Parathyroid adenoma (tissue), 2 donors: ENCODE data around the gene CDX1.

Experiments used
- H2AFZ ChIP-seq: fragments of 300-600 bp; sonication (generic); one replicate; pipeline ENCODE4 v1.7.0; 2017; ENCODE audit warnings: antibody characterized with exemption, mild to moderate bottlenecking
- H3K27ac ChIP-seq: fragments of 300-600 bp; sonication (generic); one replicate; pipeline ENCODE4 v1.7.0; 2017
- H3K27me3 ChIP-seq: fragments of 300-600 bp; sonication (generic); one replicate; pipeline ENCODE4 v1.7.0; 2017; ENCODE audit warnings: low read length; ENCODE audit not compliant: control insufficient read depth, insufficient read depth
- H3K36me3 ChIP-seq: fragments of 300-600 bp; sonication (generic); one replicate; pipeline ENCODE4 v1.7.0; 2017; ENCODE audit warnings: low read length; ENCODE audit not compliant: control insufficient read depth, insufficient read depth
- H3K4me1 ChIP-seq: fragments of 300-600 bp; sonication (generic); one replicate; pipeline ENCODE4 v1.7.0; 2017; ENCODE audit warnings: control low read depth
- H3K4me2 ChIP-seq: fragments of 300-600 bp; sonication (generic); one replicate; pipeline ENCODE4 v1.7.0; 2017; ENCODE audit warnings: low read length
- H3K4me3 ChIP-seq: fragments of 300-600 bp; sonication (generic); one replicate; pipeline ENCODE4 v1.7.0; 2017; ENCODE audit warnings: low read depth, low read length
- H3K79me2 ChIP-seq: fragments of 300-600 bp; sonication (generic); one replicate; pipeline ENCODE4 v1.7.0; 2017; ENCODE audit warnings: control low read depth
- H3K9ac ChIP-seq: fragments of 300-600 bp; sonication (generic); one replicate; pipeline ENCODE4 v1.7.0; 2017; ENCODE audit warnings: mild to moderate bottlenecking
- H3K9me3 ChIP-seq: fragments of 300-600 bp; sonication (generic); one replicate; pipeline ENCODE4 v1.7.0; 2017; ENCODE audit warnings: low read length; ENCODE audit not compliant: control insufficient read depth
- CTCF ChIP-seq: fragments of 300-600 bp; sonication (generic); IDR thresholded peaks from one replicate; pipeline ENCODE4 v1.7.0; 2017; ENCODE audit warnings: antibody characterized with exemption, mild to moderate bottlenecking
- donor health status: primary hyperparathyroidism.

Gene CDX1

GRCh38 chr5:150156540-150156939 lies 10.0 kb upstream of the CDX1 start:
- H3K9ac ChIP-seq, result no peak overlapping the region

GRCh38 chr5:150157168-150157567 lies 9.4 kb upstream of the CDX1 start:
- TF ChIP-seq CTCF, result no peak
- Histone ChIP-seq H3K9me3 (no peaks in the 10 kb centered on the region), H3K79me2 (no peaks in the 10 kb centered on the region), H3K27ac (no peak overlapping the region), H3K36me3 (no peaks in the 10 kb centered on the region), H3K4me2 (no peak overlapping the region), H2AFZ (no peak overlapping the region), H3K27me3 (no peaks in the 10 kb centered on the region), H3K4me3 (no peak overlapping the region), H3K4me1 (peaks cover 4% of the 10 kb centered on the region), H3K9ac (no peak overlapping the region)

More at GRCh38 chr5:150156540-150156939, 10.0 kb upstream of the CDX1 start:
- H3K4me2 ChIP-seq, result no peak overlapping the region
- no peaks in the 10 kb centered on the region for H3K27me3 ChIP-seq
- peaks cover 4% of the 10 kb centered on the region for H3K4me1 ChIP-seq
- H3K79me2 ChIP-seq, result no peaks in the 10 kb centered on the region
- H2AFZ ChIP-seq, result no peak overlapping the region
- no peaks in the 10 kb centered on the region for H3K36me3 ChIP-seq
- H3K27ac ChIP-seq, result peak overlapping the region; percentile 49
- no peak overlapping the region for H3K4me3 ChIP-seq
- H3K9me3 ChIP-seq, result no peaks in the 10 kb centered on the region
- TF ChIP-seq CTCF, result no peak

GRCh38 chr5:150158170-150158949 lies 8.2 kb upstream of the CDX1 start:
- Histone ChIP-seq H3K79me2 (no peaks in the 10 kb centered on the region), H3K27ac (peak overlapping the region; percentile 52), H3K9ac (no peak overlapping the region), H3K4me2 (no peak overlapping the region), H3K4me1 (peaks cover 4% of the 10 kb centered on the region), H3K36me3 (no peaks in the 10 kb centered on the region), H3K9me3 (no peaks in the 10 kb centered on the region), H2AFZ (no peak overlapping the region), H3K4me3 (no peak overlapping the region), H3K27me3 (no peaks in the 10 kb centered on the region)
- TF ChIP-seq CTCF, result no peak

GRCh38 chr5:150159031-150159430 lies 7.5 kb upstream of the CDX1 start:
- H3K4me1 ChIP-seq, result peaks cover 4% of the 10 kb centered on the region
- TF ChIP-seq CTCF, result no peak
- no peak overlapping the region for H2AFZ ChIP-seq
- H3K9ac ChIP-seq, result no peak overlapping the region
- no peak overlapping the region for H3K4me3 ChIP-seq
- H3K79me2 ChIP-seq, result no peaks in the 10 kb centered on the region
- no peak overlapping the region for H3K4me2 ChIP-seq
- no peaks in the 10 kb centered on the region for H3K27me3 ChIP-seq
- no peak overlapping the region for H3K27ac ChIP-seq
- H3K36me3 ChIP-seq, result no peaks in the 10 kb centered on the region
- H3K9me3 ChIP-seq, result no peaks in the 10 kb centered on the region

GRCh38 chr5:150159741-150160179 lies 6.8 kb upstream of the CDX1 start:
- Histone ChIP-seq H3K27ac (peak overlapping the region; percentile 47), H3K4me1 (peaks cover 4% of the 10 kb centered on the region), H3K79me2 (no peaks in the 10 kb centered on the region), H3K4me3 (no peak overlapping the region), H3K4me2 (no peak overlapping the region), H3K9me3 (no peaks in the 10 kb centered on the region), H3K9ac (no peak overlapping the region), H2AFZ (no peak overlapping the region), H3K36me3 (no peaks in the 10 kb centered on the region), H3K27me3 (no peaks in the 10 kb centered on the region)
- no peak for TF ChIP-seq CTCF
